Measurements from ENCODE around the gene CRYBG2.
"Not testable (repeated sequence)": the region's sequence is repeated elsewhere in the genome, so short reads cannot be mapped to it uniquely, and the experiment has no call there.

Gene CRYBG2

GRCh38 chr1:26296340-26297056, 57.4 kb downstream of the CRYBG2 start:
- no peak for DNase-seq (ENCODE audit: low read depth in 2 of 2, low spot score in 1 of 2)

GRCh38 chr1:26295194-26296138, 58.5 kb downstream of the CRYBG2 start:
- DNase-seq (ENCODE audit: low read depth in 2 of 2, low spot score in 1 of 2), result no peak

DNA sequence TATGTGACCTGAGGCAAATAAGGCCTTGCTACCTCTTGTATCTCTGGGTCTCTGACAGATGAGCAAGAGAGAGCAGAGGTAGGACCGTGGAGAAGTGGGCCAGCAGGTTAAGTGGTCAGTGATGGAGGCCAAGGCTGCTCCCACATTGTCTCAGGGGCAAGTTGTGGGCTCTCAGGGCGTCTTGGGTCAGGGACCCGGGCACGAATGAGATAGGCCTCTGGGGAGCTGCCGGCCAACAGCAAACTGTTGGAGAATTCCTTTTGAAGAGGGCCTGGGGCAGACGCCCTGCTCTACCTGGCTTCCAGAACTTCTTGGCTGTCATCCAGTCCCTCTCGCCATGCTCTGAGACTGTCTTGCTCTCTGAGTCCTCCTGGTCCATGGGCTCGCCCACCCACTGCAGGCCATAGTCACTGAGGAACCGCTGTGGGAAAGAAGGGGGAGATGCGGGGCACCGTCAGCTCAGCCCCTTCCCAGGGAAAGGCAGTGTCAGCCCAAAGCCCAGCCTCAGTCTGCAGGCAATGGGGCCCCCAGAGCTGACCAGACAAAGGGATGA, 59.9 kb downstream of the CRYBG2 start:
- DNase-seq (ENCODE audit: low read depth in 2 of 2, low spot score in 1 of 2), result no peak

DNA sequence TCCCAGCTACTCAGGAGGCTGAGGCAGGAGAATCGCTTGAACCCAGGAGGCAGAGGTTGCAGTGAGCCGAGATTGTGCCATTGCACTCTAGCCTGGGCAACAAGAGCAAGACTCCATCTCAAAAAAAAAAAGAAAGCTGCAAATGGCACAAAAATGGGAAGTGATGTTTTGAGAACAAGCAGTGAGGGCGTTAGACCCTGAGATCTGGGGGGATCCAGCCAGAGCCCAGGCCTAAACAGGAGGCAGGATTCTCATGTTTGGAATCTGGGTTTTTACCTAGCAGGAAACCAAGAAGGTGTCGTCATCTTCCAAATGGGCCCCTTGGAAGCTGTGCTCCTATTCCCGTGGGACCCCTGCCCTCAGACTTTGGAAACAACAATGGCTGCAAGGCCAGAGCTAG, 61.2 kb downstream of the CRYBG2 start:
- DNase-seq (ENCODE audit: low read depth in 2 of 2, low spot score in 1 of 2), result not testable (repeated sequence)

DNA sequence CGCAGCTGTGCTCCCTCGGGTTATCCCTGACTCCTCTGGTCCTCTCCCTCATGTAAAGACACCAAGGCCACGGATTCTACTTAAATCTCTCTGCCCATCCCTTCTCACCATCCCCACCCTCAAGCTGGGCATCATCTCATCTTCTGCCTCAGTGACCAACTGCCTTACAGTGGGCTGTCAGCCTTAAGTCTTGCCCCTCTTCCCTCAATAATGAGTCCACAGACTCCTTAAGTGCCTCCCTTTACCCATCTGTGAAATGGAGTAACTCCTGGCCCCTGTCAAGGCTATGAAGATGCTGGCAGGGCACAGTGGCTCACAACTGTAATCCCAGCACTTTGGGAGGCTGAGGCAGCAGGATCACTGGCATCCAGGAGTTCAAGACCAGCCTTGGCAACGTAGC, 62.0 kb downstream of the CRYBG2 start:
- no peak for DNase-seq (ENCODE audit: low read depth in 2 of 2, low spot score in 1 of 2)

DNA sequence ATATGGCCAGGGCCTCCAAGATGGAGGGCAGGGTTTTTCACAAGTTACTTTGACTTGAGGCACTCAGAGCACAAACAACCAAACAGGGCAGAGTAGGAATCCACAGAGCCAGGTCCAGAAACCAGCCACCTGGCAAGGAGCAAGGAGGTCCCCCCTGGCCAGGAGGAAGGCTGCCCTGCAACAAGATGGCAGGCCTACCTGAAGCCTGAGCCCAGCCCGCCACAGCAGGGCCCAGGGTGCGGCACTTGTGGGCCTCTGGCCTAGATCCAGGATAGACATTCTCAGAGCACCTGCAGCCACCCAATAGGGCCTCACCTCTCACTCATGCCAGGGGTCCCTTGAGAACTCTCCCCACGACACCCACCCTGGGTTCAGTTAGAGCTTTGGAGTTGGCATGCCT, 62.5 kb downstream of the CRYBG2 start:
- DNase-seq (ENCODE audit: low read depth in 2 of 2, low spot score in 1 of 2), result no peak

DNA sequence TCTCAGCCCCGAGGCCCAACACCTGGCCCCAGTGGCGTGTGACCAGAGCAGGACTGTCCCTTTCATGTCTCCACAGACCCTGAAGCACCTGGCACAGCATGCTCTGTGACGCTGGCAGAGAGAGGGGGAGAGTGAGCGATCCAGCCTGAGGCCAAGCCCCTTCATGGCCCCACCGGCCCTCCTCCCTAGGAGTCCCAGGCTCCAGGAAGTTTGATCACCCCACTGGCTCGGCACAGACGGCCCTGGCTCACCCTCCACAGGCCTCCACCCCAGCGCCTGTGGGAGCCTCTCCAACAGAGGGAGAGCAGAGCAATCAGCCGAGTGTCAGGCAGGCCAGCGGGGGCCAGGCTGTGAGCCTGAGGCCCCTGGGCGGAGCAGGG, 63.1 kb downstream of the CRYBG2 start:
- DNase-seq (ENCODE audit: low read depth in 2 of 2, low spot score in 1 of 2), result no peak

DNA sequence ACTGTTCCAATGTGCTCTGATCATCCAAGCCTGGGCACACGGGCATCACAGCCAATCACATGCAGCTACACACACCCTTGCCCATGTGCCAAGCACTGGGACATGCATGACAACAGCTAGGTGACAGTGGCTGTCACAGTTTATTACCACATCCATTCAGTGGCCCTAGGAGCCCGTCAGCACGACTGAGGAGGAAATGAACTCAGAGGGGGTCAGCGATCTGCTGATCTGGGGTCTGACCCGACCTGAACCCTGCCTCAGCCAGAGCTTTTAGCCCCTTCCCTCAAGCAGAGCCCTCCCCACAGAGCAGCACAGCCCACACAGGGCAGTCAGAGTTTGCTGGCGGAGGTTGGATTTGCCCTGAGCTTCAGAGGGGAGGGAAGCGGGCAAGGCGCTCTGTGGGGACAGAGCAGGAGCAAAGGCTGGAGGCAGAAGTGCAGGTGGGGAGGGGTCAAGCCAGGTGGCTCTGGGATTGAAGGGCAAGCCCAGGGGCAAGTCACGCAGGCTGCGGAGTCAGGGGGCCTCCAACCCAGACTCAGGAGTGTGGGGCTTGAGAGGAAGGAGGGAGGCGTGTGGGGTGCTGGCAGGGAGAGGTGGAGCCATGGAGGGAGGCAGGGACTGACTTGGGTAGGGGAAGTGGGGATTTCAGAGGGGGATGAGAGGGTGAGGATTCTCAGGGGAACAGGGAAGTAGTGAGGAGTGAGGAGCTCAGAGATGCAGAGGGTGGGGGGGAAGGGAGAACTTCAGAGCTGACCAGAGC, 63.6 kb downstream of the CRYBG2 start:
- DNase-seq (ENCODE audit: low read depth in 2 of 2, low spot score in 1 of 2), result no peak

- no peak for DNase-seq (ENCODE audit: low read depth in 2 of 2, low spot score in 1 of 2)
Measured at GRCh38 chr1:26289158-26290059, 64.5 kb downstream of the CRYBG2 start.

DNA sequence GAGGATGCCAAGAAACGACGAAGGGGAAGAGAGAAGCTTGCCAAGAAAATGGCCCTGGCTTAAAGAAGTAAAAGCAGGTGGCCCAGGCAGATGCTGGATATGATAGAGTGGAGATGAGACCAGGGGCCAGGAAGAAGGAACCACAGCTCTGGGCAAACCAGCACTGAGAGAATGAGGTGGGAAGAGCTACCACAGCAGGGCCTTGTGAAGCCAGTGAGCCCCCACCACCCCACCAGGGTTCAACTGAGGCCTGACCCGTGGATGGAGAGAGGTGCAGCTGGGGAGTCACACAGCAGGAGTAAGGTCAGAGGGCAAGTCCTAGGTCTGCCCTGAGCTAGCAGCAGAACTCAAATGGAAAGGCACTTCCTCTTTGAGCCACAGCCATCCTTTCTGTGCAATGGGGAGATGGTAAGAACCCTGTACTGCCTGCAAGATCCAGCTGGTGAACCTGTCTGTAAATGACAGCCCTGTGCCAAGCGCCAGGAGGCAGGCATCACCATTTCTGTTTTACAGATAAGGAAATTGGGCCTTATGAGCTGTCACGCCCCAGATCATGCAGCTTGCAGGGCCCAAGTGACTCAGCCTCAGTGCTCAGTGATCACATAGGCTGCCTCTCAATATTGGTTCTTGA, 65.5 kb downstream of the CRYBG2 start:
- peak in 1 of 2 donors; percentile 39 for DNase-seq (ENCODE audit: low read depth in 2 of 2, low spot score in 1 of 2)

DNA sequence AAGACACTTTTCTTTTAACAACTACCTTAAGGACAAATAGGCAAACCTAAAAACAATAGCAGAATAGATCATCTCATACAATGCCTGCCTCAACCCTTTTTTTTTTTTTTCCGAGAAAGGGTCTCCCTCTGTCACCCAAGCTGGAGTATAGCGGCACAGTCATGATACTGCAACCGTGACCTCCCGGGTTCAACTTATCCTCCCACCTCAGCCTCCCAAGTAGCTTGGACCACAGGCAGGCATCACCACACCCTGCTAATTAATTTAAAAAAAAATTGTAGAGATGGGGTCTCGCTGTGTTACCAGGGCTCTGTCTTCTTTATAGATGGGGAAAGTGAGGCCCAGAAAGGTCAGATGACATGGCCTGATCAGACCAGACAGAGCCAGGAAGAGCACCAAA, 66.1 kb downstream of the CRYBG2 start:
- no peak for DNase-seq (ENCODE audit: low read depth in 2 of 2, low spot score in 1 of 2)

DNA sequence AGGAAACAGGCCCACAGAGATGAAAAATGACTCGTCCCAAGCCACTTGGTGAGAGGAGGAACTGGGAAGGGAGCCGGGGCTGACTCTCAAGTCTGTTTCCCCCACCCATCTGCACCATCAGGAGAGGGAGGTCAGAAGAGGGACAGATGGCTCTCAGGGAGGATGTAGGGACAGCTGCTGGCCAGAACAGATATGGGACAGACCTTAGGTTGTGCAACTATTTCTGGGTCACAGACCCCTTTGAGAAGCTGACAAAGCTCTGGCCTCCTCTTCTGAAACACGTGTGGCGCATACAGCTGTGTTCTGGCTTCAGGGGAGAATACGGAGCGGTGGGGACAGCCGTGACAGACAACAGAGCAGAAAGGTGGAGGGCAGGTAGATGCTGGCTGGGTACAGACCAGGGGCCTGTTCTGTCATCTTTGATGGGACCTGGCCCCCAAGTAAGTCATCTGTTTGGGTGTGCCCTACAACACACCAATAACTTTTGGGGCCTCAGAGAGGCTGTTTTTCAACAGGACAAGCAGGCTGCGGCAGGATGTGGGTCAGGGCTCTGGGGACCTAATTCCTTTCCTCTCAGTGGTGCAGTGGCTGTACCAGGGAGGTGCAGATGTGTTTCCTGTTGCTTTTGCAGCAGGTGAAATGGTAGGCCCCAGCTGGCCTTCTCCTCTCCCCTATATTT, 66.8 kb downstream of the CRYBG2 start:
- peak in 1 of 2 donors; percentile 46 for DNase-seq (ENCODE audit: low read depth in 2 of 2, low spot score in 1 of 2)

- no peak for DNase-seq (ENCODE audit: low read depth in 2 of 2, low spot score in 1 of 2)
Measured at GRCh38 chr1:26286064-26286416, 67.9 kb downstream of the CRYBG2 start.

DNA sequence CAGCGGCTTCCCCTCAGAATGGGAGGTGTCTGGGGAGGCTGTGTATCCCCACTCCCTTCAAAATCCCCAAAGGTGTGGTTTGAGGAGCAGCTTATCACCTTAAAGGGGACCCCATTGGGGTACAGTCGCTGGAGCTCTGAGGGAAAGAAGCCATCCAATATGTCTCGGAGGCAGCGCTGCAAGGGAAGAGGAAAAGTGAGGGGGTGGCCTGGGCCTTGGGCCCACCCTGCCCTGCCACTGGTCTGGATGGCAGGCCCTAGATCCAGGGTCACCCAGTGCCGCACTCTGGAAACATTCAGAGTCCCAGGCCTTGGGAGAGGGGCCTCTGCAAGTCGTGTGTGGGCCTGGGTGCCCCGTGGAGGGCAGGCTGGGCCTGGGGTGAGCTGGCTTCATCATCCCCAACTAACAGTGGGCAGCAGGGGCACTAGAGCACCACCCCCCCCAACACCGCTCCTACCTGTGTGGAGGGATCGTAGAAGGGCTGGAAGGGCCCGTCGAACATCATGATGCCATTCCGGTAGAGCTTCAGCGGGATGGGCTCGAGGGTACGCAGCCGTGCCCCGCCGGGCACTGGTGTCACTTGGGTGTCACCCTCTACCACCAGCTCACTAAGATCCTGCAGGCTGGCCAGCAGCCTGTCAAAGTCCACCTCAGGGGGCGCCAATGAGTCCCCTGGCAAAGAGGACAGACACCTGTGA, 68.4 kb downstream of the CRYBG2 start:
- DNase-seq (ENCODE audit: low read depth in 2 of 2, low spot score in 1 of 2), result no peak

DNA sequence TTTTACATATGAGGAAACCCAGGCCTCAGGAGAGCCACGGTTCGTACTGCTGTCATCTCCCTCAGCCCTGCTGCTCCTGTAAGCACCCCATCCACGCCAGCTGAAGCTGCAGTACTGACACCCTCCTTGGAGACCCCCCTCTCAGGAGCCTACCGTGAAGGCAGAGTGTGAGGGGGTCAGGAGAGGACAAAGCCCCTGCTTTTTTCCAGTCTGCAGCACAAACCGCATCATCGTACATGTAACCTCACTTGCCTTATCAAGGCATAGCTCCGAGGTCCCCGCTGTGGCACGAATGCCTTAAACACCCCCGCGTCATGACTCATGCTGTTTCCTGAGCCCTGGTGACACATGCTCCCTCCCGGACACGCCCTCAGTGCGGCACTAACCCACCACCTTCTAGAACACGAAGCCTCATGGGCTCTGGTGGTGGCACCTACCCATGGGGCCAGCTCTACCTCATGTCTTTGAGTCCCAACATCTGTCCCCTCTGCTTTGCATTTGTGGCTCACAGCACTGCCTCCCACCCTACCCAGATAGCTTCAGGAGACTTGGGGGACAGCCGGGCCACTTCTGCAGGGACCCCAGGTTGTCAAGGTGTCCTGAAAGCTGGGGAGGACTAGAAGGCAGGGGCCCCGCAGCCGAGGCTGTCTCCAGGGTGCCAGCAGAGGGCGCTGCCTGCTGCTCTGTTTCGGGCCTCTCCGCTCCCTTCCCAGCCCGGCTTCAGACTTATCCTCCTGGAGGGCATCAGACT, 69.2 kb downstream of the CRYBG2 start:
- DNase-seq (ENCODE audit: low read depth in 2 of 2, low spot score in 1 of 2), result peak; percentile 79 to 92

DNA sequence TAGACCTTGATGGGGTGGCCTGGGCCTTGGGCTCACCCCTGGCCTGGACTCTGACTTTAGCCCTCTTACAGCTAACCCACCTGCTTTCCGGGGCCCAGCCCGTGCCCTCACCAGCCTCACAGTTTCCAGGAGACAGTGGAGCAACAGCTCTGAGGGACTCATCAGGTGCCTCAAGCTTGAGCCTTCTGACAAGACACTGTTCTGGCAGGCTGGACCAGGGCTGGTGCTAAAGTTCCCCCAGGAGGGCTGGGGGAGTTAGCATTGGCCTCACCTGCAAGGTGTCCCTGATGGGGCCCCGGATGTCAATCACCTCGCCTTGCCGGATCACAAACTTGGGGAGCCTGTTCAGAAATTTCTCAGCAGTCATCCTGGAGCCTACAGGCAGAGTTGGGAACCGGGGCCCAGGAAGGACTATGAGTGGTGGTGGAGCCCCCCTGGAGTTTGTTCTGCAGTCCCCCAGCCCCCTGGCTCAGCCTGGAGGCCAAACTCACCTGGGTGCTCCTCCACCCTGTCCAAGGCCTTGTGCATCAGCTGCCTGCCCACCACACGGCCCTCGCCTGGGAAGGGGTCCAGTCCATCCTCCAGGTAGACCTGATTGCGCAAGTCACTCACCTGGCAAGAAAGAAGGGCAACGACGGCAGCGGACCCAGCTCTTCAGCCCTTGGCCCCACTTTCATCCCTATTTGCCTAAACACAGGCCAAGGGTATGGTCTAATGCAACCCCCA, 69.9 kb downstream of the CRYBG2 start:
- no peak for DNase-seq (ENCODE audit: low read depth in 2 of 2, low spot score in 1 of 2)

DNA sequence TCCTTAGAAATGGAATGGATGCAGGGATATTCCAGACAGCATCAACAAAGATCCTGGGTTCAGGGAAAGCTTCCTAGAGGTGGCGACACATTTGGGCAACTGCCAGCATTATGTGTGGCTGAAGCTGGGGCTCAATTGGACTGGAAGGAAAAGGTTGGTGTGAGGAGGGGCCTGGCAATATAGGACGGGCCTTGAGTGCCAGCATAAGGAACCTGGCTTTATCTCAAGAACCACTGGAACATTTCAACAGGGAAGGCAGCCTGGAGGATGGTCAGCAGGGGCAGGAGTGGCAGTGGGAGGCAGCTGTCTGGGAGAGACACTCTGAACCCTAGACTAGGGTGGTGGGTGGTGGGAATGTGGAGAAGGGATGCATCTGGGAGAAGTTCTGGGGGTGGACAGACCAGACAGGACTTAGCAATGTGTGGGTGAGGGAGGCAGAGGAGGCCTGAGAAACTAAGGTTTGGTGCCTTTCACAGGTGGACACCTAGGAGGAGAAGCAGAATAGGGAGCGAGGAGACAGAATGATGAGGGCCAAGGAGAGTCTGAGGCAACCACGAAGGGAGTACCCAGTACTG, 70.6 kb downstream of the CRYBG2 start:
- no peak for DNase-seq (ENCODE audit: low read depth in 2 of 2, low spot score in 1 of 2)
